Left ventricle myocardium inferior (tissue), 1 donor: ENCODE data around the gene NAIF1. TPM values are rescaled to one million over a fixed set of nuclear protein-coding genes. Genes with fewer than 3 reads are reported as not detected.

Experiments
- DNase-seq: peaks from one replicate; pipeline ENCODE4 v3.0.0-alpha.2; 2020
- H3K27ac ChIP-seq: fragments of 200-600 bp; replicated peaks from 2 replicates; pipeline ENCODE4 v1.8.0; 2021
- H3K27me3 ChIP-seq: fragments of 200-600 bp; 2 replicates; pipeline ENCODE4 v1.8.0; 2021; ENCODE audit warnings: low read depth
- H3K36me3 ChIP-seq: fragments of 200-600 bp; 2 replicates; pipeline ENCODE4 v1.8.0; 2021
- H3K4me1 ChIP-seq: fragments of 200-600 bp; 2 replicates; pipeline ENCODE4 v1.8.0; 2021
- H3K4me3 ChIP-seq: fragments of 200-600 bp; 2 replicates; pipeline ENCODE4 v1.8.0; 2021; ENCODE audit warnings: mild to moderate bottlenecking, moderate library complexity
- H3K9me3 ChIP-seq: fragments of 200-600 bp; replicated peaks from 2 replicates; pipeline ENCODE4 v1.8.0; 2021
- CTCF ChIP-seq: fragments of 200-600 bp; IDR thresholded peaks from 2 replicates; pipeline ENCODE4 v1.8.0; 2021; ENCODE audit warnings: antibody characterized with exemption, mild to moderate bottlenecking, borderline replicate concordance
- intact Hi-C: fragments of 100-400 bp; cut with micrococcal nuclease; formaldehyde crosslinking; loops from one replicate; pipeline ENCODE4 v1.11.0; 2022
- total RNA-seq: library from RNA; stranded (reverse); fragmentation: NEBNext Ultra II Directional; extraction: Animal tissue kit (Norgen Biotek cat#: 25700); gene quantifications from one replicate; pipeline ENCODE4 v1.2.1, GENCODE V29; 2021
- donor health status: DM: no; HTN: yes; CAD: no; lungs with severe emphysema.

Gene NAIF1
- total RNA-seq, 1 donor from 2014 or later, result 7.9 TPM

GRCh38 chr9:128056887-128057723 lies 10.0 kb downstream of the NAIF1 start:
- TF ChIP-seq CTCF, result no peak
- intact Hi-C loops, result no loop called here
- peak overlapping the region; percentile 71 for H3K27ac ChIP-seq

GRCh38 chr9:128056086-128056485 lies 11.0 kb downstream of the NAIF1 start:
- TF ChIP-seq CTCF, result no peak
- Histone ChIP-seq H3K36me3 (peaks cover 2% of the 10 kb centered on the region), H3K9me3 (no peaks in the 10 kb centered on the region), H3K27ac (peak overlapping the region; percentile 71), H3K4me1 (peaks cover 23% of the 10 kb centered on the region), H3K4me3 (no peak overlapping the region), H3K27me3 (no peaks in the 10 kb centered on the region)
- no peak for DNase-seq
- intact Hi-C loops, result no loop called here

More at GRCh38 chr9:128056887-128057723, 10.0 kb downstream of the NAIF1 start:
- Histone ChIP-seq H3K36me3 (peaks cover 11% of the 10 kb centered on the region), H3K4me3 (no peak overlapping the region), H3K9me3 (no peaks in the 10 kb centered on the region), H3K27me3 (no peaks in the 10 kb centered on the region), H3K4me1 (peaks cover 34% of the 10 kb centered on the region)
- DNase-seq, result no peak

GRCh38 chr9:128055344-128056040 lies 11.6 kb downstream of the NAIF1 start:
- intact Hi-C loops, result no loop called here
- TF ChIP-seq CTCF, result no peak
- no peaks in the 10 kb centered on the region for H3K9me3 ChIP-seq
- H3K27ac ChIP-seq, result peak overlapping the region; percentile 71
- H3K4me1 ChIP-seq, result peaks cover 17% of the 10 kb centered on the region
- DNase-seq, result peak; percentile 27
- no peaks in the 10 kb centered on the region for H3K36me3 ChIP-seq
- H3K27me3 ChIP-seq, result no peaks in the 10 kb centered on the region
- H3K4me3 ChIP-seq, result no peak overlapping the region

- no peak for TF ChIP-seq CTCF
- no peak for DNase-seq
- no peaks in the 10 kb centered on the region for H3K27me3 ChIP-seq
- no peaks in the 10 kb centered on the region for H3K36me3 ChIP-seq
- peak overlapping the region; percentile 36 for H3K27ac ChIP-seq
- H3K4me3 ChIP-seq, result no peak overlapping the region
- peaks cover 15% of the 10 kb centered on the region for H3K4me1 ChIP-seq
- no peaks in the 10 kb centered on the region for H3K9me3 ChIP-seq
- intact Hi-C loops, result no loop called here
Measured at GRCh38 chr9:128054087-128054486, 13.0 kb downstream of the NAIF1 start.

- no peaks in the 10 kb centered on the region for H3K9me3 ChIP-seq
- H3K4me3 ChIP-seq, result no peak overlapping the region
- peak overlapping the region; percentile 36 for H3K27ac ChIP-seq
- H3K36me3 ChIP-seq, result no peaks in the 10 kb centered on the region
- no peak for DNase-seq
- H3K27me3 ChIP-seq, result no peaks in the 10 kb centered on the region
- H3K4me1 ChIP-seq, result peaks cover 15% of the 10 kb centered on the region
- intact Hi-C loops, result no loop called here
- no peak for TF ChIP-seq CTCF
Measured at GRCh38 chr9:128053560-128053959, 13.6 kb downstream of the NAIF1 start.
